GM12891 (cell line): ENCODE data around the gene CTNND2.

ENCODE experiments used
- DNase-seq: peaks from one replicate; pipeline ENCODE4 v3.0.0; 2011; ENCODE audit warnings: low spot score; ENCODE audit not compliant: insufficient read length
- FAIRE-seq: peaks from 2 replicates; lab custom pipeline; 2011; peaks lifted over from hg19 to GRCh38; lab: Jason Lieb, UNC
- PAX5 ChIP-seq: IDR thresholded peaks from 2 replicates; pipeline ENCODE4 v1.6.1; 2011; ENCODE audit warnings: low read length, moderate library complexity, mild to moderate bottlenecking; ENCODE audit not compliant: insufficient read depth, severe bottlenecking
- POLR2A ChIP-seq: IDR thresholded peaks from 2 replicates; pipeline ENCODE4 v1.6.1; 2011; ENCODE audit warnings: low read depth, low read length, control low read depth
- POLR2AphosphoS5 ChIP-seq: IDR thresholded peaks from 2 replicates; pipeline ENCODE4 v1.6.1; 2011; ENCODE audit warnings: low read depth, low read length, control low read depth
- POU2F2 ChIP-seq: IDR thresholded peaks from 2 replicates; pipeline ENCODE4 v1.6.1; 2011; ENCODE audit warnings: low read depth, mild to moderate bottlenecking, control low read depth, low read length, moderate library complexity
- SPI1 ChIP-seq: IDR thresholded peaks from 2 replicates; pipeline ENCODE4 v1.6.1; 2011; ENCODE audit warnings: low read depth, low read length, control low read depth
- TAF1 ChIP-seq: IDR thresholded peaks from 2 replicates; pipeline ENCODE4 v1.6.1; 2011; ENCODE audit warnings: low read depth, low read length, control low read depth

The CTNND2 gene

GRCh38 chr5:11046160-11046559 is 858.1 kb downstream of the CTNND2 start:
- no peak for FAIRE-seq
- TF ChIP-seq TAF1 (no peak), POLR2AphosphoS5 (no peak), POU2F2 (no peak), PAX5 (no peak), SPI1 (no peak), POLR2A (no peak)
- DNase-seq: no peak

- DNase-seq (no peak), FAIRE-seq (no peak)
- TF ChIP-seq POLR2A (no peak), SPI1 (no peak), POU2F2 (no peak), PAX5 (no peak), TAF1 (no peak), POLR2AphosphoS5 (no peak)
Observed at GRCh38 chr5:11045411-11045810, 858.8 kb downstream of the CTNND2 start.

- no peak for DNase-seq
- TF ChIP-seq POLR2AphosphoS5: no peak
- no peak for TF ChIP-seq TAF1
- TF ChIP-seq POU2F2: no peak
- FAIRE-seq: no peak
Observed at GRCh38 chr5:11044581-11044980, 859.7 kb downstream of the CTNND2 start.

- TF ChIP-seq TAF1 (no peak), POLR2AphosphoS5 (no peak), POLR2A (no peak), SPI1 (no peak), PAX5 (no peak), POU2F2 (no peak)
- FAIRE-seq: no peak
Observed at GRCh38 chr5:11043881-11044280, 860.4 kb downstream of the CTNND2 start.

GRCh38 chr5:11040345-11040744 is 863.9 kb downstream of the CTNND2 start:
- TF ChIP-seq POU2F2 (no peak), PAX5 (no peak), POLR2AphosphoS5 (no peak)
- FAIRE-seq: no peak
- no peak for DNase-seq

More at GRCh38 chr5:11043881-11044280, 860.4 kb downstream of the CTNND2 start:
- DNase-seq: no peak

GRCh38 chr5:11038772-11039171 is 865.5 kb downstream of the CTNND2 start:
- TF ChIP-seq POU2F2 (no peak), TAF1 (no peak), POLR2A (no peak), PAX5 (no peak), SPI1 (no peak), POLR2AphosphoS5 (no peak)
- FAIRE-seq (no peak), DNase-seq (no peak)

GRCh38 chr5:11037941-11038340 is 866.3 kb downstream of the CTNND2 start:
- TF ChIP-seq POU2F2 (no peak), POLR2AphosphoS5 (no peak), PAX5 (no peak), POLR2A (no peak), SPI1 (no peak), TAF1 (no peak)
- DNase-seq: no peak
- FAIRE-seq: no peak

GRCh38 chr5:11037080-11037479 is 867.2 kb downstream of the CTNND2 start:
- no peak for FAIRE-seq
- TF ChIP-seq SPI1 (no peak), TAF1 (no peak), POLR2A (no peak), POLR2AphosphoS5 (no peak), POU2F2 (no peak), PAX5 (no peak)
- DNase-seq: no peak

- DNase-seq (no peak), FAIRE-seq (no peak)
- TF ChIP-seq POLR2AphosphoS5 (no peak), TAF1 (no peak), POLR2A (no peak), PAX5 (no peak), SPI1 (no peak), POU2F2 (no peak)
Observed at GRCh38 chr5:11030671-11031070, 873.6 kb downstream of the CTNND2 start.

- no peak for TF ChIP-seq PAX5
- no peak for TF ChIP-seq POU2F2
- TF ChIP-seq POLR2AphosphoS5: no peak
- no peak for TF ChIP-seq SPI1
- TF ChIP-seq TAF1: no peak
- no peak for TF ChIP-seq POLR2A
- FAIRE-seq (peak; percentile 55), DNase-seq (no peak)
Observed at GRCh38 chr5:11027660-11028059, 876.6 kb downstream of the CTNND2 start.
